RPMI8226 (cell line): ENCODE data around the gene MT1F.
A peak's percentile ranks its signal among the peaks of the same experiment; 100 is the strongest.
"Not testable (repeated sequence)": the region's sequence is repeated elsewhere in the genome, so short reads cannot be mapped to it uniquely, and the experiment has no call there.

Experiments used
- DNase-seq: peaks from one replicate; pipeline ENCODE4 v3.0.0-alpha.2; 2015

Gene MT1F

DNA sequence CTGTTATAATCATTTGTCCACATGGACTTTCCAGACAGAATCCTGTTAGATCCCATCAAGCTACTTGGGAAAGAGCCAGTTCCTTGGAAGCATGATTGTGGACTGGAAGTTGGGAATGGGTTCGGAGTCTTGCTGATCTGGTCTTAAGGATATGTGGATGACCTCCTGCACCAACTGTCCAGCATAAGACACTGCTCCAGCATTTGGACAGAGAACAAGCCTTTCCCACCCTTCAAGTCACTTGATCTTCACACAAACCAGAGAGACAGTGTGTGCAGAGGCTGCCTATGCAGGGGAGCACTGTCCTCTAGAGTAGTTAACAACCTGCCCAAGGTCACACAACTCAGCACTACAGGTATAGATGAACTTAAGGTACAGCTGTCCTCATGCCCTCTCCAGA, 11.9 kb upstream of the MT1F start:
- DNase-seq, result no peak

DNA sequence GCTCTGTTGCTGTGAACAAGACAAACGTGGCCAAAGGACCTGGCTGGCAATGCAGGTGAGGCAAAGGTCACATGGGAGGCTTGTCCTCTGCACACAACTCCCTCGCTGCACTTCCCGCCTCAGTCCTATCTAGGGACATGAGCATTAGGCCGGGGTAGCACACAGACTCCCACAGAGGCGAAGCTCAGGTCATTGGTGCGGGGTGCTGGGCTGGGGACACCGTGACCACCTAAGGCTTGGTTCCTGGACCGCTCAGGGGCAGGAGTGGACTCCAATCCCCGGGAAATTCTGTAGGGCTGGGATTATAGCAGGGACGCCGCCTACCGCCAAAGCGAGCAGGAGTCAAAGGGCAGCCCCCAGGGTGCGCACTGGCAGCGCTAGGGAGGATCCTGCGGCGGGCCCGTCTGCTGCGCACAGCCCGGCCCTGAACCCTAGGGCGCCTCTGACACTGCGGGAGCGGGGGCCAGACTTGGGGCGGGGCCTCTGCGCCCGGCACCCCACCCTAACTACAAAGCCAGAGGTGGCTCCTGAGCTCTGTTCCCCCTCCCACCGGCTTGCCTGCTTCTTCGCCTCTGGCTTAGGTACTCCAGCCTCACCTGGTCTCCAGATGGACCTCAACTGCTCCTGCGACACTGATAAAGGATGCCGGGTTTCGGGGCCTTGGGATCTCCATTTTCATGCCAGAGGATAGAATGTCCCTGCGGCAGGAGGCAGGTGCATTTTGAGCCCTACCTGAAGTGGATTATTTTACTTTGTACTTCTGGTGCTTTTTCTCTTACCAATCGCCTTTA, 9.9 kb upstream of the MT1F start:
- DNase-seq, result no peak

DNA sequence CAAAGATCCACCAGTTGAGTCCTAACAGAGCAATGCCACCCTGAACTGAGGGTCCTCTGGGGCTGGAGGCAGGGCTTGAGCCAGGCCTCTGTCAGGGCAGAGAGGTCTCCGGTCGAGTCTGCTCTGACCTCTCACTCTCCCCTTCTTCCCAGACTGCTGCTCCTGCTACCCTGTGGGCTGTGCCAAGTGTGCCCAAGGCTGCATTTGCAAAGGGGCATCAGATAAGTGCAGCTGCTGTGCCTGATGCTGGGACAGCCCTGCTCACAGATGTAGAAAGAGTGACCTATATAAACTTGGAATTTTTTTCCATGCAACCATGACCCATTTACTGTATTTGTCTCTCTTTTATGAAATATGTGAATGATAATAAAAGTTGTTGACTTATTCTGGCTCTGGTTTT, 8.5 kb upstream of the MT1F start:
- no peak for DNase-seq

DNA sequence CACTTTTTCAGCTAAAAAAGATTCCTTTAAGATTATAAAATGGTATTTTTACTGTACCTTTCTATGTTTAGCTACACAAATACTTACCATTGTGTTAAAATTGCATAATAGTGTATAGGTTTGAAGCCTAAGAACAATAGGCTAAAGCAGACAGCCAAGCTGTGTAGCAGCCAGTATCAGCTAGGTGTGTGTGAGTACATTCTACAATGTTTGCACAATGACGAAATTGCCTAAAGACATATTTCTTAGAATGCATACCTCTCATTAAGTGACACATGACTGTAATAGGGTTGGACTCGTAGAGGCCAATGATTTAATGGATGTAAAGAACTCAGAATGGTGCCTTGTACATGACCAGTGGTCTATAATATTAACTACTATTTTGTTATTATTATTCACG, 7.9 kb upstream of the MT1F start:
- no peak for DNase-seq

DNA sequence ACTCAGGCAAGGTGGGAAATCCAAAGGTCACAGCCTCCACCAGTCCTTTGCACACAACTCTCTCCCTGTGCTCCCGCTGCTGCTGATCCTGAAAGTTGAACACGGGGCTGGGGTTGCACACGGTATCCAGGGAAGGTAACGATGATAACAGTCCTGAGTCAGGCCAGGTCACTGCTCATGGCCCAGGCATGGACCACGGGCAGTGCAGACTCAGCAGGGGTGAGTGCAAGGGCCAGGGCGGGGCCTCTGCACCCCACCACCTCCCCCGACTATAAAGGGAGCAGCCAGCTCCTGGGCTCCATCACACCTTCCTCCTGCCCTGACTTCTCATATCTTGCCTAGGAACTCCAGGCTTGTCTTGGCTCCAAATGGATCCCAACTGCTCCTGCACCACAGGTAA, 6.2 kb upstream of the MT1F start, which contains the start of gene MT1B:
MT1B (plus strand) TSS at position 301 of the 400 bp plus-strand sequence; CDS start at position 369, 68 bp downstream.
- no peak for DNase-seq

DNA sequence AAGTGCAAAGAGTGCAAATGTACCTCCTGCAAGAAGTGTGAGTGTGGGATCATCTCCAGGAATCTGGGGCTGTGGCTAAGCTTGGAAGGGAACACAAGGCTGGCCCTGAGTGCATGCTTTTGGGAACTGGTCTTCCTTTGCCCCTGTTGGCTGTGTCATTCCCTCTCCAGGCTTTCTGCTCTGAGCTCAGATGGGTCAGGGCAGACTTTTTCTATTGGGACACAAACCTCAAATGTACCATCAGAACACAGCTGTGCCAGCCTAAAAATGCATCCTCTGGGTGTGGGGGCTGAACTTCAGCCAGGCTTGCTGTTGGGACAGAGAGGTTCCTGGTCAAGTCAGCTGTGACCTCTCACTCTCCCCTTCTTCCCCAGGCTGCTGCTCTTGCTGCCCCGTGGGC, 5.2 kb upstream of the MT1F start:
- no peak for DNase-seq

DNA sequence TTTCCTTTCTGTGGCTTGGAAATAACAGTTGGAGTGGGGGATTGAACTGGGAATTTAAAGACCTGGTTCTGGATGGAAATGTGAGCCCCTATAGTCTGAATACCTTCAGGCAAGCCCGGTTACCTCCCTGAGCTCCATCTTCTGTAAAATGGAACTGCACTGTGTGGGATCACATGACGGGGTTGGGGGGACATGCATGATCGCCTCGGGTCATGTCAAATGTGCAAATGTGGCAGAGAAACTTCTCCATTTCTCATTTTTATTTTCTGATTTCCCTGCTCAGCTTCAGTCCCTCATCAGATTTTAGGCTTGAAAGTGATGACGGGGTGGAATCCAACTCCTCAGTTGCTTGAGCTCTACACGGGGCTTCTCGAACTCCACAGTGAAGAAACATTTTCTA, 4.5 kb upstream of the MT1F start:
- DNase-seq, result no peak

DNA sequence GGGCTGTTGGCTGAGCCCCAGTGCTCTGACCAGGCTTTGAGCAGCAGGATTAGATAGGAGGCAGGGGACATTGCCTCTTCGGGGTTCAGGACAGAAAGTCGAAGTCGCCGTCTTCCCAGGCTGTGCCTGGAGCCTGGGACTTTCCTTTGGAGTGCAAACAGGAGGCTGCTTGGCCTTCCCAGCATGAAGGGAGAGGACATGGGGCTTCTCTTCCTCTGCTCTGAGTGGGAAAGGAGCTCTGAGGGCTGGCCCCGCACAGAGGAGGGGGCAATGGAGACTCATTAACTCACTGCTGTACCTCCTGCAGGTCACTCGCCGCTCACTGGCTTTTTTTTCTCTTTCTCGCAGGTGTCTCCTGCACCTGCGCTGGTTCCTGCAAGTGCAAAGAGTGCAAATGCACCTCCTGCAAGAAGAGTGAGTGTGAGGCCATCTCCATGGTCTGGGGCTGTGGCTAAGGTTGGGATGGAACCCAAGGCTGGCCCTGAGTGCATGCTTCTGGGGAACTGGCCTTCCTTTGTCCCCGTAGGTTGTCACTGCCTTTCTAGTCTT, 642 bp downstream of the MT1F start:
- DNase-seq, result peak; percentile 68

DNA sequence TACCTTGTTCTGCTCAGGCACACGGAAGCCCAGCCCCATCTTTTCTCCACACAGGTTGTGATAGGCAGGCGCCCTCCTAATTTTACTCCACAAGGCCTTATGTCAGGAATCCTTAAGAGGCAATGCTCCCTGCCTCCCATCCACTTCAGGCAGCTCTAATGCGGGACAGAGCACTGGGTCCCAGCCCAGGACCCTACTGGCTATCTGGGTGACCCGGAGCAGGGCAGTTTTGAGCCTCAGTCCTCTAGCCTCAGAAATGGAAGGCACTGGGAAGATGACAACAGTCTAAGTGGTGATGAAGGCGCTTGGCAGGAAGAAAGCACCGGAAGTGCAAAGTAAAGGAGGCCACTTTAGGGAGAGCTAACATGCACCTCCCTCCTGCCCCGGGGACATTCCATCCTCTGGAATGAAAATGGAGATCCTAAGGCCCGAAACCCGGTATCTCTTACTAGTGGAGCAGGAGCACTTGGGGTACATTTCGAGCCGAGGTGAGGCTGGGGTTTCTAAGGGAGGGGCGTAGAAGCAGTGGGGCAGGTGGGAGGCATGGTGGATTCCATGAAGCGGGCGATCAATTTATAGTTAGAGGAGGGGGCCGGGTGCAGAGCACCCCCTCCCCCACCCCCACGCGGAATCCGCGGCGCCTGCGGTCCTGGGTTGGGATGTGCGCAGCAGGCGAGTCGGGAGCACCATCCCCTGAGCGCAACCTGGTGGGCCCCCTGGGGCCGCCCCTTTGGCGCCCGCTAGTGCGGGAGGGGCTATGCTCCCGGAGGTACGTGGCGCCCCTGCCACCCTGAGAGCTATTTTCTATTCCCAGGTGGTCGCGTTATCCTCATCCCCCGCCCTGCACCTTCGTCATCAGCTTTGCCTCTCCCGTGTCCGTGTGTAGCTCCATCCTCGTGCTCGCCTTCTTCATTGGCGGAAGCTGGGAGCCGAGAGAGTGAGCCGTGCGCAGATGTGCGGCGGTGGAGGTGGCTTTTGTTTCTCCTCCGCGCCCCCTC, 4.9 kb downstream of the MT1F start:
- no peak for DNase-seq

DNA sequence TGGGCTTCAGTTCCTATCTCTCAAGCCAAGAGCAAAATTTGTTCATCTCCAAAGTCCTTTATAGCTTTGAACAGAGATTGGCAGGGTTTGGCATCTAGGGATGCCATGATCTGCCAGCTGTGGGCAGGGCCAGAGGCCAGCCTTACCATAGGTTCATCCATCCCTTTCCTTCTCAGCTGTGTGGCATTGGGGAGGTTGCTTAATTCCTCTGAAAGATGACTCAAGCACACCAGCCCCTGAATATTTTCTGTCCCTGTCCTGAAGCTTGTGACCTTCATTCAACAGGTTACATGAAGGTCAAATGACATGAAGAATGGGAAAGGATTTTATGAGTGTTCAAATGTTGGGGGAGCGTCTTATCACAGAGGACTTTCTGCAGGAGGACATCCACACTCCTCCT, 6.7 kb downstream of the MT1F start:
- no peak for DNase-seq

DNA sequence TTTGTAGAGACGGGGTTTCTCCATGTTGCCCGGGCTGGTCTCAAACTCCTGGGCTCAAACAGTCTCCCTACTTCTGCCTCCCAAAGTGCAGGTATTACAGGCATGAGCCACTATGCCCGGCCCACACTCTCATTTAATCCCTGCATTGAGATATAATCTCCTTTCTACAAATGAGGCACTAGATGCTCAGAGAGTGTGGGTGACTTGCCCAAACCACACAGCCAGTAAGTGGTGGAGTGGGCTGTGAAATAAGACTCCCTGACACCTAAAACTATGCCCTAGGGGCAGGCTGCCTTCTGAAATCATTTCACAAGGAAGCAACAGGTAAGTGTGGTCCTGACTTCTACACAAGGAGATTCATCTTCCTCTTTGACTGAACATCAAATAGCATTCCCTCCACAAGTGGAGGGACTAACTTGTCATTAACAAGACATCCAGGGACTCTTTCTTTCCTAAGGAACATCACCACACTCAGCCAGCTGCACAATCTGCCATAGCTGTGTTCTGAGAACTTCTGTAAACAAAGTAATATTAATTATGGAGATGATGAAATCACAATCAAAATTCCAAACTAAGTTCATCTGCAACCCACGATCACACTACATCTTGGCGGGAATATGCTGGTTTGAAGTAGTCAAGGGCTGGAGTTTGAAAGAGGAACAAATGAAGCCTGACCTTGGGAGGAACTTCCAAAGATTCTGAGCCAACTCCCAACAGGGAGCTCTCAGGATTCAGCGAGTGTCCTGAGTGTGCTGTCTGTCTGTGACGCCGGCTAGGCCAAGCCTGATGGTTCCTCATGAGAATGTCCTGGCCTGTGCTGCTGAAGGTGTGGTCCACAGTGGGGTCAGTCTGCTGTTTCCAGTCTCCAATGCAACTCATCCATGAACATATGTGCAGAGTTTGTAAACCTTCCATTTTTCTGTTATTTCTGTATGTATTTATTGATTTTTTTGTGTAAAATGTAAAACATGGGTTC, 7.8 kb downstream of the MT1F start:
- DNase-seq, result not testable (repeated sequence)

DNA sequence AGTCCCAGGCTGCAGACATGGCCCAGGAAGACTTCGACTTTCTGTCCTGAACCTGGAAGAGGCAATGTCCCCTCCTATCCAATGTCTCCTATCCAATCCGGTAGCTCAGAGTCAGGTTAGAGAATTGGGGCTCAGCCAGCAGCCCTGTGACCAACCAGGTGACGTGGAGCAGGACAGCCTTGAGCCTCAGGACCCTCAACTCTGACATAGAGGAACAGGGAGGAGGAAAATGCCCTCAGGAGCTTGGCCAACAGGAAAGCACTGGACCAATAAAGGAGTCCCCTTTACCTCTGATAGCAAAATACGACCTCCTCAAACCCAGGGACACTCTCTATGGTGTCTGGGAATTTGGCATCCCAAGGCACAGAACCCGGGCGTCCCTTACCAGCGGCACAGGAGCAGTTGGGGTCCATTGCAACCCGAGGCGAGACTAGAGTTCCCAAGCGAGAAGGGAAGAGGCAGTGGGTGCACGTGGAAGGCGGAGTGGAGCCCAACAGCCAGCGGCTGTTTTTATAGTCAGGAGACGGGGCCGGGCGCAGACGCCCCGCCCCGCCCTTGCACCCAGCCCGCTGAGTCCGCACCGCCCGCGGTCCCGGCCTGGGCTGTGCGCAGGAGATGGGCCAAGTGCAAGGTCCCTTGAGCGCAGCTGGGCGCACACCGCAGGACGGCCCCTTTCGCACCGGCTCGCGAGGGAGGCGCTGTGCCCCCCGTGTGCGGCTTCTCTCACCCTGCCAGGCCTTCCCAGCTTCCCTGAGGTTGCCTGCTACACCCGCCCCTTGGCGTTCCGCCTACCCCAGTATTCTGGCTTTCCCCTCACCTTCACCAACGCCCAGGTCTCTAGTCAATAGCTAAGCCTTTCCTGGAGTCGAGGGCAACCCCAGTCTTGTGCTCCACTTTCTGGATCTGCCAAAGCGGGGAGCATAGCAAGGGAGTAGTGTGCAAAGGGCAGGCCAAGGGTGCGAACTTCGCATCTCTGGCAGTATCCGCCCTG, 10.1 kb downstream of the MT1F start, which contains the start of gene MT1G:
MT1G (minus strand) TSS at position 485 of the 991 bp plus-strand sequence; CDS start at position 413, 72 bp downstream.
- peak; percentile 91 for DNase-seq

DNA sequence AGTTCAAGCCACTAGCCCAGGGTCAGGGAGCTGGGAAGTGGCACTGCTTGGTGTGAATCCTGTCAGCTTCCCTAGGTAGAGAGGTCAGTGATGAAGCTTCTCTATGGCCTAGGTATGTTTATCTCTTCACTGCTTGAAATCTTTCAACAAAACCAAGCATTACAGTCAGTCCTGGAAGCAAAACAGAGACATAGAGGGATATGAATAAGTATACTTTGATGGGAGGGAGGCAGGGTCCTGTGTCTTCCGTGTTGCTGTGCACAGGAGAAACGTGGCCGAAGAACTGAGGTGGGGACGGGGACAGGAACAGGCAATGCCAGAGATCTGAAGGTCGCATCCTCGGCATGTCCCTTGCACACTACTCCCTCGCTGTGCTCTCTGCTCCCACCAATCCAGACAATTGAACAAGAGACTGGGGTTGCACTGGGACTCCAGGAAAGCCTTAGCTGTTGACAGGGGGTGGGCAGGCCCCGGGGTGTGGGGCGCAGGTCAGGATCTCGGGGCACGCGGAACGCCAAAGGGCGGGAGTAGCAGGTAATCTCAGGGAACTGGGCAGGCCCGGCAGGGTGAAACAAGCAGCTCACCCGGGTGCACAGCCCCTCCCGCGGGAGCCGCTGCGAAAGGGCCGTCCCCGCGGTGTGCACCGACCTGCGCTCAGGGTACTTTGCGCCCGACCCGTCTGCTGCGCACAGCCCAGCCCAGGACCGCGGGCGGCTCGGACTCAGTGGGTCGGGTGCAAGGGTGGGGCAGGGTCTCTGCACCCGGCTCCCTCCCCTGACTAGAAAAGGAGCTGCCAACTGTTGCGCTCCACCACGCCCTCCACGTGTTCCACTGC, 11.5 kb downstream of the MT1F start, which contains the start of gene MT1H:
MT1H (plus strand) TSS at position 810 of the 835 bp plus-strand sequence. CDS start 71 bp downstream, outside the sequence.
- peak; percentile 41 for DNase-seq

DNA sequence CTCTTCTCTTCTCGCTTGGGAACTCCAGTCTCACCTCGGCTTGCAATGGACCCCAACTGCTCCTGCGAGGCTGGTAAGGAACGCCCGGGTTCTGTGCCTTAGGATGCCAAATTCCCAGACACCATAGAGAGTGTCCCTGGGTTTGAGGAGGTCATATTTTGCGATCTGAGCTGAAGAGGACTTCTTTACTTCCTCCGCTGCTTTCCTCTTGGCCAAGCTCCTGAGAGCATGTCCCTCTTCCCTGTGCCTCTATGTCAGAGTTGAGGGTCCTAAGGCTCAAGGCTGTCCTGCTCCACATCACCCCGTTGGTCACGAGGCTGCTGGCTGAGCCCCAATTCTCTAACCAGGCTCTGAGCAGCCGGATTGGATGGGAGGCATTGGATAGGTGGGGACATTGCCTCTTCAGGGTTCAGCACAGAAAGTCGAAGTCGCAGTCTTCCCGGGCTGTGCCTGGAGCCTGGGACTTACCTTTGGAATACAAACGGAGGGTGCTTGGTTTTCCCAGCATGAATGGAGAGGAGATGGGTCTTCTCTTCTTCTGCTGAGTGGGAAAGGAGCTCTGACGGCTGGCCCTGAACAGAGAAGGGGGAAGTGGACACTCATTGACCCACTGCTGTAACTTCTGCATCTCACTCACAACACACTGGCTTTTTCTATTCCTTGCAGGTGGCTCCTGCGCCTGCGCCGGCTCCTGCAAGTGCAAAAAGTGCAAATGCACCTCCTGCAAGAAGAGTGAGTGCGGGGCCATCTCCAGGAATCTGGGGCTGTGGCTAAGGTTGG, 12.3 kb downstream of the MT1F start:
- DNase-seq, result no peak

DNA sequence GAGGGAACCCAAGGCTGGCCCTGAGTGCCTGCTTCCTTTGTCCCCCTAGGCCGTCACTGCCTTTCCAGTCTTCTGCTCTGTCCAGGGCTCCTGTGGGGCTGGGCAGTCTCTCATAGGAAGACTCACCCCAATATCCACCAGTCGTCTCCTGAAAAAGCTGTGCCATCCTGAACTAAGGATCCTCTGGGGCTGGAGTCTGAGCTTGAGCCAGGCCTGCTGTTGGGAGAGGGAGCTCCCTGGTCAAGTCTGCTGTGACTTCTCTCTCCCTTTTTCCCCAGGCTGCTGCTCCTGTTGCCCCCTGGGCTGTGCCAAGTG, 12.8 kb downstream of the MT1F start:
- no peak for DNase-seq

DNA sequence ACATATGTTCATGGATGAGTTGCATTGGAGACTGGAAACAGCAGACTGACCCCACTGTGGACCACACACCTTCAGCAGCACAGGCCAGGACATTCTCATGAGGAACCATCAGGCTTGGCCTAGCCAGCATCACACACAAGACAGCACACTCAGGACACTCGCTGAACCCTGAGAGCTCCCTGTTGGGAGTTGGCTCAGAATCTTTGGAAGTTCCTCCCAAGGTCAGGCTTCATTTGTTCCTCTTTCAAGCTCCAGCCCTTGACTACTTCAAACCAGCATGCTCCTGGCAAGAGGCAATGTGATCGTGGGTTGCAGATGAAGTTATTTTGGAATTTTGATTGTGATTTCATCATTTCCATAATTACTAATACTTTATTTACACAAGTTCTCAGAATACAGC, 13.9 kb downstream of the MT1F start:
- DNase-seq, result not testable (repeated sequence)

DNA sequence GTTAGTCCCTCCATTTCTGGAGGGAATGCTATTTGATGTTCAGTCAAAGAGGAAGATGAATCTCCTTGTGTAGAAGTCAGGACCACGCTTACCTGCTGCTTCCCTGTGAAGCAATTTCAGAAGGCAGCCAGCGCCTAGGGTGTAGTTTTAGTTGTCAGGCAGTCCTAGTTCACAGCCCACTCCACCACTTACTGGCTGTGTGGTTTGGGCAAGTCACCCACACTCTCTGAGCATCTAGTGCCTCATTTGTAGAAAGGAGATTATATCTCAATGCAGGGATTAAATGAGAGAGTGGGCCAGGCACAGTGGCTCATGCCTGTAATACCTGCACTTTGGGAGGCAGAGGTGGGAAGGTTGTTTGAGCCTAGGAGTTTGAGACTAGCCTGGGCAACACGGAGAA, 14.4 kb downstream of the MT1F start:
- not testable (repeated sequence) for DNase-seq

DNA sequence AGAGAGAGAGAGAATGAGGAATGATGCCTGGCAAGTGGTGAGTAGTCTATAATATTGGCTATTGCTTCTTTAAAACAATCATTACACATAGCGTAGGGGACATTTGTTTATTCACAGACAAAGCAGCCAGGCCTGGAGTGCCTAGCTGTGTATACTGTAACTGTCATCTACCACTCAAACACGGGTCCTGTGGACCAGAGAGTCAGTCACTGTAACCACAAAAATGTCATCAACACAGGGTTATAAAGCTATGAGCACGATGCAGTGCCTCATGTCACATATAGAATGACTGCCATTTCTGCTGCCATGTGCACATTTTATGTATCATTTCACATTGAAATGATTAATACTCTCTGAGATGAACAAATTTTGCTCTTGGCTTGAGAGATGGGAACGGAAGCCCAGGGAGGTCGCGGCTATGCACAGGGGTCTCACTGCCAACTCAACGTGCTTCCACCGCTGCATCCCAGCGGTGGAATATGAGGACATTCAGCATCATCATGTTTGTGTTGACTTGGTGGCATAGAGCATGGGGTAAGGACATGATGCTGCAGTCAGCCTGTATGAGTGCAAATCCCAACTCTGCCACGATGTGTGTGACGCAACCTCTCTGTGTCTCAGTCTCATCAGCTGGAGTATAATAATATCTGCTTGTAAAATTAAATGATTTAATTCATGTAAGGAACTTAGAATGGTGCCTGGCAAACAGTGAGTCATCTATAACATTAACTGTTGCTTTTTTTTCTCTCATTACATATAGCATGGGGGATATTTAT, 15.2 kb downstream of the MT1F start:
- no peak for DNase-seq
